T-helper 1 cell treated with Interleukin-12 subunit alpha and Interleukin-12 subunit beta and Interleukin-4 antibody, amounts not matched to agents 30 μg/mL and 1 μg/mL, for 36 hours (primary cell): ENCODE measurements around the gene POU2F2.
A peak's percentile ranks its signal among the peaks of the same experiment; 100 is the strongest.
"Not testable (repeated sequence)": the region's sequence is repeated elsewhere in the genome, so short reads cannot be mapped to it uniquely, and the experiment has no call there.

Experiments used
- H3K27ac Mint-ChIP-seq: one replicate; pipeline ENCODE4 v1.8.0; 2021; ENCODE audit warnings: mild to moderate bottlenecking, mixed read lengths
- H3K27me3 Mint-ChIP-seq: one replicate; pipeline ENCODE4 v1.8.0; 2021; ENCODE audit warnings: low read depth, mixed read lengths
- H3K36me3 Mint-ChIP-seq: one replicate; pipeline ENCODE4 v1.8.0; 2021; ENCODE audit warnings: low read depth, mixed read lengths
- H3K4me1 Mint-ChIP-seq: one replicate; pipeline ENCODE4 v1.8.0; 2021; ENCODE audit warnings: low read depth, mixed read lengths
- H3K4me3 Mint-ChIP-seq: one replicate; pipeline ENCODE4 v1.8.0; 2021; ENCODE audit warnings: mild to moderate bottlenecking, moderate library complexity, mixed read lengths
- H3K9me3 Mint-ChIP-seq: one replicate; pipeline ENCODE4 v1.8.0; 2021; ENCODE audit warnings: mixed read lengths

The POU2F2 gene

GRCh38 chr19:42109896-42110295 lies 22.4 kb downstream of the POU2F2 start:
- Mint-ChIP-seq H3K36me3 (peaks cover 19% of the 10 kb centered on the region), H3K27me3 (no peaks in the 10 kb centered on the region), H3K27ac (no peak overlapping the region), H3K4me3 (no peak overlapping the region), H3K4me1 (peaks cover 32% of the 10 kb centered on the region), H3K9me3 (no peaks in the 10 kb centered on the region)

GRCh38 chr19:42108527-42109389 lies 23.5 kb downstream of the POU2F2 start:
- Mint-ChIP-seq H3K27me3 (no peaks in the 10 kb centered on the region), H3K4me1 (peaks cover 31% of the 10 kb centered on the region), H3K36me3 (peaks cover 22% of the 10 kb centered on the region), H3K27ac (no peak overlapping the region), H3K4me3 (no peak overlapping the region), H3K9me3 (no peaks in the 10 kb centered on the region)

GRCh38 chr19:42105368-42105767 lies 26.9 kb downstream of the POU2F2 start:
- Mint-ChIP-seq H3K9me3 (no peaks in the 10 kb centered on the region), H3K4me1 (peaks cover 24% of the 10 kb centered on the region), H3K27ac (no peak overlapping the region), H3K4me3 (no peak overlapping the region), H3K27me3 (no peaks in the 10 kb centered on the region), H3K36me3 (peaks cover 14% of the 10 kb centered on the region)

- no peak overlapping the region for H3K4me3 Mint-ChIP-seq
- no peak overlapping the region for H3K27ac Mint-ChIP-seq
- no peaks in the 10 kb centered on the region for H3K9me3 Mint-ChIP-seq
- no peaks in the 10 kb centered on the region for H3K27me3 Mint-ChIP-seq
- H3K36me3 Mint-ChIP-seq: peaks cover 17% of the 10 kb centered on the region
- H3K4me1 Mint-ChIP-seq: peaks cover 18% of the 10 kb centered on the region
Observed at GRCh38 chr19:42102877-42103276, 29.4 kb downstream of the POU2F2 start.

GRCh38 chr19:42100241-42100640 lies 32.0 kb downstream of the POU2F2 start:
- not testable (repeated sequence) for H3K4me3 Mint-ChIP-seq, H3K9me3 Mint-ChIP-seq, H3K27me3 Mint-ChIP-seq, H3K27ac Mint-ChIP-seq, H3K4me1 Mint-ChIP-seq
- peaks cover 24% of the 10 kb centered on the region for H3K36me3 Mint-ChIP-seq

GRCh38 chr19:42099336-42099925 lies 32.8 kb downstream of the POU2F2 start:
- H3K4me3 Mint-ChIP-seq: no peak overlapping the region
- no peak overlapping the region for H3K27ac Mint-ChIP-seq
- peaks cover 23% of the 10 kb centered on the region for H3K36me3 Mint-ChIP-seq
- H3K27me3 Mint-ChIP-seq: no peaks in the 10 kb centered on the region
- H3K4me1 Mint-ChIP-seq: peaks cover 2% of the 10 kb centered on the region
- no peaks in the 10 kb centered on the region for H3K9me3 Mint-ChIP-seq

GRCh38 chr19:42098781-42099180 lies 33.5 kb downstream of the POU2F2 start:
- no peak overlapping the region for H3K4me3 Mint-ChIP-seq
- peaks cover 2% of the 10 kb centered on the region for H3K4me1 Mint-ChIP-seq
- no peak overlapping the region for H3K27ac Mint-ChIP-seq
- no peaks in the 10 kb centered on the region for H3K9me3 Mint-ChIP-seq
- H3K36me3 Mint-ChIP-seq: peaks cover 27% of the 10 kb centered on the region
- H3K27me3 Mint-ChIP-seq: no peaks in the 10 kb centered on the region

- Mint-ChIP-seq H3K27me3 (no peaks in the 10 kb centered on the region), H3K4me3 (no peak overlapping the region), H3K27ac (no peak overlapping the region), H3K4me1 (peaks cover 4% of the 10 kb centered on the region), H3K36me3 (peaks cover 28% of the 10 kb centered on the region), H3K9me3 (no peaks in the 10 kb centered on the region)
Observed at GRCh38 chr19:42097461-42097860, 34.8 kb downstream of the POU2F2 start.

GRCh38 chr19:42096255-42096837 lies 35.9 kb downstream of the POU2F2 start:
- Mint-ChIP-seq H3K27me3 (no peaks in the 10 kb centered on the region), H3K27ac (no peak overlapping the region), H3K4me1 (peaks cover 7% of the 10 kb centered on the region), H3K36me3 (peaks cover 31% of the 10 kb centered on the region), H3K9me3 (no peaks in the 10 kb centered on the region), H3K4me3 (no peak overlapping the region)

GRCh38 chr19:42095814-42096230 lies 36.4 kb downstream of the POU2F2 start:
- no peaks in the 10 kb centered on the region for H3K9me3 Mint-ChIP-seq
- H3K27ac Mint-ChIP-seq: no peak overlapping the region
- peaks cover 12% of the 10 kb centered on the region for H3K4me1 Mint-ChIP-seq
- H3K36me3 Mint-ChIP-seq: peaks cover 34% of the 10 kb centered on the region
- no peak overlapping the region for H3K4me3 Mint-ChIP-seq
- H3K27me3 Mint-ChIP-seq: no peaks in the 10 kb centered on the region

- no peaks in the 10 kb centered on the region for H3K27me3 Mint-ChIP-seq
- H3K36me3 Mint-ChIP-seq: peaks cover 38% of the 10 kb centered on the region
- no peak overlapping the region for H3K27ac Mint-ChIP-seq
- no peaks in the 10 kb centered on the region for H3K9me3 Mint-ChIP-seq
- peaks cover 16% of the 10 kb centered on the region for H3K4me1 Mint-ChIP-seq
- no peak overlapping the region for H3K4me3 Mint-ChIP-seq
Observed at GRCh38 chr19:42095142-42095813, 37.0 kb downstream of the POU2F2 start.

- Mint-ChIP-seq H3K4me3 (no peak overlapping the region), H3K9me3 (no peaks in the 10 kb centered on the region), H3K4me1 (peaks cover 28% of the 10 kb centered on the region), H3K27ac (no peak overlapping the region), H3K27me3 (no peaks in the 10 kb centered on the region), H3K36me3 (peaks cover 40% of the 10 kb centered on the region)
Observed at GRCh38 chr19:42093926-42094325, 38.3 kb downstream of the POU2F2 start.

- Mint-ChIP-seq H3K27me3 (no peaks in the 10 kb centered on the region), H3K9me3 (no peaks in the 10 kb centered on the region), H3K4me1 (peaks cover 31% of the 10 kb centered on the region), H3K36me3 (peaks cover 39% of the 10 kb centered on the region), H3K27ac (no peak overlapping the region), H3K4me3 (no peak overlapping the region)
Observed at GRCh38 chr19:42093505-42093904, 38.7 kb downstream of the POU2F2 start.

GRCh38 chr19:42092350-42092749 lies 39.9 kb downstream of the POU2F2 start:
- Mint-ChIP-seq H3K27ac (peak overlapping the region; percentile 67), H3K4me3 (no peak overlapping the region), H3K36me3 (peaks cover 37% of the 10 kb centered on the region), H3K27me3 (no peaks in the 10 kb centered on the region), H3K9me3 (no peaks in the 10 kb centered on the region), H3K4me1 (peaks cover 34% of the 10 kb centered on the region)
